Heart left ventricle (tissue), 16 donors: Measurements from ENCODE around the gene SLC6A9. TPM values are rescaled to one million over a fixed set of nuclear protein-coding genes. Genes with fewer than 3 reads are reported as not detected.

ENCODE experiments used
- ATAC-seq, 4 donors: fragments of 200-7000 bp; cut with Tn5 transposase; one replicate each; pipeline ENCODE4 v1.9.1; 2020 to 2022; ENCODE audit warnings: moderate library complexity in 4 of 4, mild to moderate bottlenecking in 3 of 4, moderate number of reproducible peaks in 1 of 4
- DNase-seq, 5 donors: peaks; one replicate each; pipeline ENCODE4 v3.0.0-alpha.2; 2020
- H3K27ac ChIP-seq, 12 donors: fragments of 200-600 bp; sonication (generic) in 4 of 12; one replicate each; pipeline versions ENCODE4 v1.5.0 to v1.8.0; 2016 to 2022; ENCODE audit warnings: mild to moderate bottlenecking in 2 of 12
- H3K27me3 ChIP-seq, 9 donors: fragments of 200-600 bp; sonication (generic) in 2 of 9; one replicate each; pipeline versions ENCODE4 v1.5.1 to v1.8.0; 2016 to 2022; ENCODE audit warnings: mild to moderate bottlenecking in 3 of 9
- H3K36me3 ChIP-seq, 9 donors: fragments of 200-600 bp; sonication (generic) in 2 of 9; one replicate each; pipeline versions ENCODE4 v1.5.0 to v1.8.0; 2018 to 2022; ENCODE audit warnings: mild to moderate bottlenecking in 2 of 9
- H3K4me1 ChIP-seq, 12 donors: fragments of 200-600 bp; sonication (generic) in 4 of 12; one replicate each; pipeline versions ENCODE4 v1.5.0 to v1.8.0; 2016 to 2022; ENCODE audit warnings: mild to moderate bottlenecking in 3 of 12
- H3K4me3 ChIP-seq, 12 donors: fragments of 200-600 bp; sonication (generic) in 4 of 12; one replicate each; pipeline versions ENCODE4 v1.5.0 to v1.8.0; 2017 to 2022; ENCODE audit warnings: mild to moderate bottlenecking in 9 of 12, moderate library complexity in 4 of 12
- H3K9me3 ChIP-seq, 12 donors: fragments of 200-600 bp; sonication (generic) in 4 of 12; one replicate each; pipeline versions ENCODE4 v1.5.0 to v1.8.0; 2016 to 2022; ENCODE audit warnings: mild to moderate bottlenecking in 1 of 12
- CTCF ChIP-seq, 12 donors: fragments of 200-600 bp; sonication (generic) in 4 of 12; IDR thresholded peaks; one replicate each; pipeline versions ENCODE4 v1.5.0 to v1.8.0; 2018 to 2022; ENCODE audit warnings: antibody characterized with exemption in 12 of 12, mild to moderate bottlenecking in 5 of 12
- POLR2A ChIP-seq, 2 donors: fragments of 450-650 bp; IDR thresholded peaks; one replicate each; pipeline ENCODE4 v1.6.1; 2017; ENCODE audit warnings: antibody characterized with exemption in 2 of 2, mild to moderate bottlenecking in 2 of 2, moderate library complexity in 2 of 2
- WGBS, 4 donors: extraction: QIAGEN DNeasy Blood & Tissue Kit in 2 of 4; methylation state at CpG; one replicate each; pipeline versions ENCODE4 v1.1.5 to v1.1.7; 2013 to 2018; 5-methylcytosine and 5-hydroxymethylcytosine counted together
- intact Hi-C, 10 donors: fragments of 100-400 bp; cut with DNase I; formaldehyde crosslinking; loops; one replicate each; pipeline versions ENCODE4 v1.11.1 to v1.14.2; 2022
- polyA plus RNA-seq, 2 donors: library from polyadenylated mRNA; stranded (reverse); fragments of 200-250 nt; gene quantifications; one replicate each; pipeline ENCODE4 v1.2.3, GENCODE V29; 2013
- total RNA-seq, 9 donors: library from RNA; depleted of rRNA in 2 of 9; stranded (reverse); fragments of >200 nt in 2 of 9; fragmentation: NEBNext Ultra II Directional in 3 of 9; extraction: Animal tissue kit (Norgen Biotek cat#: 25700) in 3 of 9; gene quantifications; one replicate each; pipeline versions ENCODE4 v1.1.0 to v1.2.4, GENCODE V29; 2016 to 2023
- donor health status: ischemic (EF 13 %, LVEDD 7.1; RV severe dilation, severe dysfunction).
- donor health status: healthy with polysubstance abuse.
- donor health status: DM: no; HTN: yes; CAD: no.
- donor health status: DM: no; HTN: no; CAD: no.
- donor health status: ischemic (EF 25% LVEDD 6.9; RV normal size, moderate dysfunction).
- donor health status: ischemic (EF 25% LVEDD 5.7; RV mildly dilated, moderate dysfunction).
- donor health status: healthy.
- donor health status: DM: yes; HTN: yes; CAD: no.
- donor health status: ischemic (EF 35%, LVEDD 5.7; RV mildly dilated, moderate dysfunction).
- donor health status: nonischemic (EF 11% LVEDD 7.7; RV severe dilation, severe dysfunction).
- donor health status: DM: yes; HTN: yes; CAD: no.
- donor health status: PGD.
- donor health status: ischemic (EF 29% LVEDD 5.4; RV normal size, mild dysfunction).
- donor health status: nonischemic (EF 23%, LVEDD 6.1; RV moderate dilation, normal function).

Gene SLC6A9
- total and polyA plus RNA-seq, 11 donors, result 0.61 to 2.4 (median 1.1) TPM

GRCh38 chr1:44030605-44031251, 534 bp downstream of the SLC6A9 start:
- ATAC-seq, result peak in 3 of 4 donors; percentile 44 to 48 (median 47)
- H3K4me1 ChIP-seq, result peaks cover 0 to 36% (median 21%) of the 10 kb centered on the region in 12 donors

GRCh38 chr1:44029911-44030604, 1.2 kb downstream of the SLC6A9 start:
- no peaks in the 10 kb centered on the region for H3K36me3 ChIP-seq
- intact Hi-C loops, result loop anchor here in 1 of 10 donors (10.0 kb wide), 1 partner anchor 265 kb away; no protein-coding TSS in a partner anchor
- TF ChIP-seq CTCF (IDR thresholded peaks at IDR 0.05), result no peak
- TF ChIP-seq POLR2A (IDR thresholded peaks at IDR 0.05), result peak in 1 of 2 donors; percentile 50
- peaks cover 0 to 2% (median 0%) of the 10 kb centered on the region in 9 donors for H3K27me3 ChIP-seq
- H3K9me3 ChIP-seq, result no peaks in the 10 kb centered on the region
- ATAC-seq (peak; percentile 81 to 93 (median 89)), DNase-seq (peak; percentile 87 to 93 (median 92))
- H3K4me1 ChIP-seq, result peaks cover 0 to 29% (median 17%) of the 10 kb centered on the region in 12 donors
- H3K4me3 ChIP-seq, result peak overlapping the region; percentile 57 to 93 (median 80)
- peak overlapping the region in 11 of 12 donors; percentile 50 to 89 (median 81) for H3K27ac ChIP-seq
- 0 to 1% (median 1%) methylated on average over 15 to 75 of the region's 75 CpGs for WGBS, 4 donors

More at GRCh38 chr1:44030605-44031251, 534 bp downstream of the SLC6A9 start:
- H3K27me3 ChIP-seq, result peaks cover 0 to 2% (median 0%) of the 10 kb centered on the region in 9 donors
- intact Hi-C loops, result loop anchor here in 1 of 10 donors (10.0 kb wide), 1 partner anchor 266 kb away; no protein-coding TSS in a partner anchor
- no peaks in the 10 kb centered on the region for H3K9me3 ChIP-seq
- peak in 3 of 5 donors; percentile 40 to 62 (median 42) for DNase-seq
- peak in 8 of 12 donors; percentile 10 to 50 (median 22) for TF ChIP-seq CTCF (IDR thresholded peaks at IDR 0.05)
- no peak for TF ChIP-seq POLR2A (IDR thresholded peaks at IDR 0.05)
- no peaks in the 10 kb centered on the region for H3K36me3 ChIP-seq
- peak overlapping the region in 11 of 12 donors; percentile 50 to 88 (median 79) for H3K27ac ChIP-seq
- H3K4me3 ChIP-seq, result peak overlapping the region; percentile 57 to 93 (median 80)
- WGBS, 4 donors, result 0 to 1% (median 0%) methylated on average over 16 to 66 of the region's 66 CpGs

- H3K4me3 ChIP-seq, result peak overlapping the region; percentile 57 to 93 (median 80)
- no peaks in the 10 kb centered on the region for H3K36me3 ChIP-seq
- TF ChIP-seq POLR2A (IDR thresholded peaks at IDR 0.05) (no peak), CTCF (IDR thresholded peaks at IDR 0.05) (peak in 1 of 12 donors; percentile 4)
- peak; percentile 1 to 29 (median 24) for ATAC-seq
- peak overlapping the region in 11 of 12 donors; percentile 50 to 89 (median 81) for H3K27ac ChIP-seq
- intact Hi-C loops, result no loop called here
- WGBS, 4 donors, result 25 to 32% (median 27%) methylated on average over 17 of the region's 17 CpGs
- no peak for DNase-seq
- peaks cover 0 to 2% (median 0%) of the 10 kb centered on the region in 9 donors for H3K27me3 ChIP-seq
- peaks cover 0 to 26% (median 13%) of the 10 kb centered on the region in 12 donors for H3K4me1 ChIP-seq
- H3K9me3 ChIP-seq, result no peaks in the 10 kb centered on the region
Measured at GRCh38 chr1:44029260-44029910, 1.9 kb downstream of the SLC6A9 start.
